Stimulated activated CD4-positive, alpha-beta T cell treated with anti-CD3 and anti-CD28 coated beads, Interleukin-1b, Interleukin-23, amount 100 ng/mL, for 4 hours (primary cell): ENCODE results near the gene GJD4.

Source experiments
- DNase-seq, 2 donors: peaks; one replicate each; pipeline ENCODE4 v3.0.0-alpha.2; 2020; ENCODE audit warnings: low read depth in 2 of 2

GJD4 gene

GRCh38 chr10:35626971-35627507 lies 21.9 kb downstream of the GJD4 start:
- no peak for DNase-seq

DNA sequence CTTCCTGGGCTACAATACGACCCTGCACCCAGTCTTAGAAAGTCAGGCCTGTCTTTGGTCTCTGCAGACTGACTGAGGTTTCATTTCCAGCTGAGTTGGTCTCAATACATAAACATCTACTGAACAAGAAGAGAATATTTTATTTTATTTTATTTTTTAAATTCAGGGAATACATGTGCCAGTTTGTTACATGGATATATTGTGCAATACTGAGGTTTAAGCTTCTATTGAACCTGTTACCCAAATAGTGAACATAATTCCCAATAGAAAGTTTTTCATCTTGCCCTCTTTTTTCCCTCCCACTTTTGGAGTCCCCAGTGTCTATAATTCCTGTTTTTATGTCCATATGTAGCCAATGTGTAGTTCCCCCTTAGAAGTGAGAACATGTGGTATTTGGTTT lies 26.3 kb downstream of the GJD4 start:
- DNase-seq: no peak

- no peak for DNase-seq
These were observed 26.9 kb downstream of the GJD4 start for GRCh38 chr10:35632027-35632426.

- no peak for DNase-seq
These were observed 28.2 kb downstream of the GJD4 start for GRCh38 chr10:35633006-35633980.

- peak in 1 of 2 donors; percentile 27 for DNase-seq
These were observed 30.4 kb downstream of the GJD4 start for GRCh38 chr10:35635576-35635975.

- DNase-seq: no peak
These were observed 31.8 kb downstream of the GJD4 start for GRCh38 chr10:35636956-35637355.

- no peak for DNase-seq
These were observed 32.3 kb downstream of the GJD4 start for GRCh38 chr10:35637462-35637861.

DNA sequence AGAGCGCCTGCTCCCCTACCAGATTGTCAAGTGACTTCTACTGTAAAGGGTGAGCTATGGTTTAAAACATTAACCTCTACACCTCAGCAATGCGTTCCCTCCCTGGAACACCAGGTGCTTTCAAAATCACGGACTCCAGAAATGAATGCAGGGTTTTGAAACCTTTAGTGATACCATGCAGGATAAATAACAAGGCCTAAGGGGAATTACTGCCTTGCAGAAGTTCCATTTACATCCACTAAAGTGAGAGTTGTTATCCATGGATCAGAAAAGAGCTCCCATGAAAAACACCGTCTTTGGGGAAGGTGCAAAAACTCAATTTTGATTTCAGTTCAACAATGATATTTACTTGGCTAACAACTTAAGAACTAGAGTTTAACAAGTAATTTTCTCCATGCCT lies 33.0 kb downstream of the GJD4 start:
- DNase-seq: no peak

DNA sequence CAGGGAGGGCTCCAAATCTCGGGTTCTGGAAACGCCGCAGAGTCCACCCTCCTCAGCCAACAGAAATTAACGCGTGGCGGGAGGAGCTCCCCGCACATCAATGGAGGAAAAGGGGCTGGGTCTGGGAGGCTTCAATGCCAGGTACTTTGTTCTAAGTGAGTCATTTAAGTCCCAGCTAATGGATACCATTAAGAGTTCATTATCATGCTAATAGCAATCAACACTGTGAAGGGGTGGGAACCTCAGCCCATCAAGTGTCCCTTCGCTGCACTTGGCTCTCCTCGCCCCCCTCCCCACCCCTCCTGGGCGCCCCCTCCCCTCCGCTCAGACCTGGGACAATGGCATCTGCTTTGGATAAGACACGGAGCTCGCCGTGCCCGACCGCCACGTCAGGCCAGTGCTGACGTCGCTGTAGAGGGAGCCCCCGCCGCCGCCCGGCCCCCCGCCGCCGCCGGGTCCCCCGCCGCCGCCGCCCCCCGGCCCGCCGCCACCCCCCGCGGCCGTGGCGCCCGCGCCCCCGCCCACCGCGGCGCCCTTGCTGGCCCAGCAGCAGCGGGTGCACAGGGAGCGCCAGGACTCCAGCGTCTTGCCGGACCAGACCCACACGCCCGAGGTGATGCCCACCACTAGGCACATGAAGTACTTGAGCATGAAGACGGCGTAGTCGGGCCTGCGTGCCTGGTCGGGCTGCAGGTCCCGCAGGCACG lies 34.0 kb downstream of the GJD4 start:
- no peak for DNase-seq

DNA sequence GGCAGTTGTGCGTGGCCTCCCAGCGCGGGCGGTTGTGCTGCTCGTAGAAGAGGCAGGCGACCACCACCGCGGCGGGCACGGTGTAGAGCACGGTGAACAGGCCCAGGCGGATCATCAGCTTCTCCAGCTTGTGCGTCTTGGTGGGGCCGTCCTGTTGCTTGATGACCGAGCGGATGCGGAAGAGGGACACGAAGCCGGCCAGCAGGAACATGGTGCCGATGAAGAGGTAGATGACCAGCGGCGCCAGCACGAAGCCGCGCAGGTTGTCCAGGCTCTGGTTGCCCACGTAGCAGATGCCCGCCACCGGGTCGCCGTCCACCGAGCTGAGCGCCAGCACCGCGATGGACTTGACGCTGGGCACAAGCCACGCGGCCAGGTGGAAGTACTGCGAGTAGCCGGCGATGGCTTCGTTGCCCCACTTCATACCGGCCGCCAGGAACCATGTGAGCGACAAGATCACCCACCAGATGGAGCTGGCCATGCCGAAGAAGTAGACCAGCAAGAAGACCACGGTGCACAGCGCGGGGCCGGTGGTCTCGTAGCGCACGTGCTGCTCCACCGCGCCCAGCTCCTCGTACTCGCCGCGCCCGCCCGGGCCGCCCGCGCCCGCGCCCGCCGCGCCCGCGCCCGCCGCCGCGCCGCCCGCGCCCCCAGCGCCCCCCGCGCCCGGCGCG lies 34.7 kb downstream of the GJD4 start:
- no peak for DNase-seq

GRCh38 chr10:35640474-35640873 lies 35.3 kb downstream of the GJD4 start:
- DNase-seq: peak; percentile 23 to 47

DNA sequence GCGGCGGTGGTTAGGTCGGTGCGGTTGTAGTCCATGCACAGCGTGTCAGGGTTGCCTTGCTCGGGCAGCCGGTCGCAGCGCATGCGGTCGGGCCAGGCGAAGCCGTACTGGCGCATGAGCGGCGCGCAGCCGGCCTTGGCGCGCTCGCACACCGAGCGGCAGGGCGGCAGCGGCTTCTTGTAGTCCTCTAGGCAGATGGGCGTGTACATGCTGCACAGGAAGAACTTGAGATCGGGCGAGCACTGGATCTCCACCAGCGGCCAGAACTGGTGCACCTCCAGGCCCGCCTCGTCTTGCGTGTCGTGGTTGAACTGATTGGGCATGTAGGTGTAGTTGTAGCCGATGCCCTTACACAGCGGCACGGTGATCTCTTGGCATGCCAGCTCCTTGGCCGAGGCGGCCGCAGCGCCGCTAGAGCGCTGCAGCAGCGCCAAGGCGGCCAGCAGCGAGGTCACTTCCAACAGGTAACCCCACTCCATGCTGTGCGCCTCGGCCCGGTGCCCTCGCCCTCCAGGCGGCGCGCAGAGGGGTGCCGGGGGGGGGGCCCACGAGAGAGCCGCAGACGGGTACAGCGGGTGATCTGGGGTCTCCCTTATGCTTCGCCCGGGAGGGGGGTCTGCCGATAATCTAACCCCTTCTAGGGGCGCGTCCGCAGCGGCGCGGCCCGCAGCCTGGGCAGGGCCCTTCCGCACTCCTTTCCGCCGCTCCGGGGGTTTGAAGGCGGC lies 36.0 kb downstream of the GJD4 start:
- DNase-seq: no peak

- no peak for DNase-seq
These were observed 36.5 kb downstream of the GJD4 start for GRCh38 chr10:35641676-35642034.

GRCh38 chr10:35642035-35642792 lies 37.1 kb downstream of the GJD4 start, which contains the start of gene FZD8:
Gene FZD8 (minus strand): TSS chr10:35642296. CDS start chr10:35641429, 867 bp downstream.
- peak; percentile 55 to 71 for DNase-seq

DNA sequence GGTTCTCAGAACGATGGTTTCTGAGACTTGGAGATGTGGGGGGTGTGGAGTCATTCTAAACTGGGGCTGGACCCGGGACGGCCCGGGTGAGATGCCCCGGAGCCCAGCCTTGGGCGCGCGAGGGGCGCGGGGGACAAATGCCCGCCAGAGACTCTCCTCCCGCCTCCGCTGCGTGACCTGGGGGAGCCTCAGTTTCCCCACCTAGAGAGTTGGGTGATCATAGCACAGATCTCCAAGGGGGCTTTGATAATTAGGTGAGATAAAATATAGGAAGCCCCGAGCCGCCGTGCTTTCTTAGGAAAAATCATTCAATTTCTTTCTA lies 37.6 kb downstream of the GJD4 start:
- DNase-seq: no peak

- no peak for DNase-seq
These were observed 38.3 kb downstream of the GJD4 start for GRCh38 chr10:35643151-35644049.

- DNase-seq: no peak
These were observed 39.2 kb downstream of the GJD4 start for GRCh38 chr10:35644050-35644950.

- DNase-seq: no peak
These were observed 45.8 kb downstream of the GJD4 start for GRCh38 chr10:35650894-35651293.

DNA sequence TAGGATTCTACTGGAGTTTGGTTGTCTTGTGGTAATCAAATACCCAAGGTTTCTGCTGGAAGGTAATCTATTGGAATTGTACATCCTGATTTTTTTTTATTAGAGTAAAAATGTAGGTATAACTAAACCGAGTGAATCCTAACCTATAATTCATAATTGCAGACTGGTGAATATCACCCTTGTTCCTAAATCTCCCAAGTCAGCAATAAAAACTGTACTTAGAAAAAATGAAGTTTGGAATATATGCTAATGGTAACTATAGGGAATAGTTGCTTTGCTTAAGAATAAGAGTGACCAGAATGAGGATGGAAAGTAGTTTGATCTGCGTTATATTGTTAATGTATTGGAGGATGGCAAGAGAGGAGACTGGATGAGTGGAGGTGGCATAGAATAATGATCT lies 47.7 kb downstream of the GJD4 start:
- no peak for DNase-seq
